Measurements from ENCODE around the gene PTPRU. TPM values are rescaled to one million over a fixed set of nuclear protein-coding genes. Genes with fewer than 3 reads are reported as not detected.

The PTPRU gene
- total RNA-seq, 1 experiment from 2014 or later = 6.8 TPM

- H3K27ac ChIP-seq (ENCODE audit: low read depth, low read length, poor library complexity, severe bottlenecking) = no peak overlapping the region
- H3K4me1 ChIP-seq (ENCODE audit: insufficient read depth, low read length, poor library complexity, severe bottlenecking) = no peaks in the 10 kb centered on the region
- no peaks in the 10 kb centered on the region for H3K27me3 ChIP-seq (replicated peaks; ENCODE audit: insufficient read depth, low read depth, low read length, poor library complexity)
- no peak for TF ChIP-seq CTCF (conservative IDR thresholded peaks at IDR 0.05; ENCODE audit: low read depth, low read length)
- ChIA-PET CTCF (no interaction called here), POLR2A (ENCODE audit: low non-redundant PET) (no interaction called here)
- DNase-seq (ENCODE audit: low spot score) = no peak
- no peak overlapping the region for H3K4me3 ChIP-seq (ENCODE audit: low read depth, low read length, poor library complexity, severe bottlenecking)
- intact Hi-C loops (cut with micrococcal nuclease; ENCODE audit: unreplicated experiment) = no loop called here
- no TSS peak for BruUV-seq (replicated peaks)
- H3K9me3 ChIP-seq (ENCODE audit: low read depth, low read length, poor library complexity, severe bottlenecking) = no peaks in the 10 kb centered on the region
- no peaks in the 10 kb centered on the region for H3K36me3 ChIP-seq (ENCODE audit: insufficient read depth, low read length, poor library complexity, severe bottlenecking)
Observed at GRCh38 chr1:29317916-29318530, 81.7 kb downstream of the PTPRU start.

- POLR2A ChIA-PET (ENCODE audit: low non-redundant PET) = no interaction called here
- no peaks in the 10 kb centered on the region for H3K4me1 ChIP-seq (ENCODE audit: insufficient read depth, low read length, poor library complexity, severe bottlenecking)
- CTCF ChIA-PET = no interaction called here
- H3K36me3 ChIP-seq (ENCODE audit: insufficient read depth, low read length, poor library complexity, severe bottlenecking) = no peaks in the 10 kb centered on the region
- no peaks in the 10 kb centered on the region for H3K9me3 ChIP-seq (ENCODE audit: low read depth, low read length, poor library complexity, severe bottlenecking)
- no TSS peak for BruUV-seq (replicated peaks)
- no peaks in the 10 kb centered on the region for H3K27me3 ChIP-seq (replicated peaks; ENCODE audit: insufficient read depth, low read depth, low read length, poor library complexity)
- no peak overlapping the region for H3K4me3 ChIP-seq (ENCODE audit: low read depth, low read length, poor library complexity, severe bottlenecking)
- TF ChIP-seq EZH2 (IDR thresholded peaks at IDR 0.05; ENCODE audit: borderline replicate concordance, low read depth, low read length, poor library complexity, severe bottlenecking) = no peak
- no peak for TF ChIP-seq CTCF (conservative IDR thresholded peaks at IDR 0.05; ENCODE audit: low read depth, low read length)
- H3K27ac ChIP-seq (ENCODE audit: low read depth, low read length, poor library complexity, severe bottlenecking) = no peak overlapping the region
- intact Hi-C loops (cut with micrococcal nuclease; ENCODE audit: unreplicated experiment) = no loop called here
- DNase-seq (ENCODE audit: low spot score) = no peak
Observed at GRCh38 chr1:29318724-29319123, 82.4 kb downstream of the PTPRU start.

- POLR2A ChIA-PET (ENCODE audit: low non-redundant PET) = no interaction called here
- intact Hi-C loops (cut with micrococcal nuclease; ENCODE audit: unreplicated experiment) = no loop called here
- no peaks in the 10 kb centered on the region for H3K4me1 ChIP-seq (ENCODE audit: insufficient read depth, low read length, poor library complexity, severe bottlenecking)
- no peak overlapping the region for H3K27ac ChIP-seq (ENCODE audit: low read depth, low read length, poor library complexity, severe bottlenecking)
- H3K36me3 ChIP-seq (ENCODE audit: insufficient read depth, low read length, poor library complexity, severe bottlenecking) = no peaks in the 10 kb centered on the region
- no peak for DNase-seq (ENCODE audit: low spot score)
- H3K4me3 ChIP-seq (ENCODE audit: low read depth, low read length, poor library complexity, severe bottlenecking) = no peak overlapping the region
- CTCF ChIA-PET = interaction anchor here (0.6 kb wide), 2 partner anchors 20 to 21 kb away, joined by 3 to 4 read pairs; no protein-coding TSS in a partner anchor
- no peaks in the 10 kb centered on the region for H3K27me3 ChIP-seq (replicated peaks; ENCODE audit: insufficient read depth, low read depth, low read length, poor library complexity)
- no peaks in the 10 kb centered on the region for H3K9me3 ChIP-seq (ENCODE audit: low read depth, low read length, poor library complexity, severe bottlenecking)
- BruUV-seq (replicated peaks) = no TSS peak
- TF ChIP-seq EZH2 (IDR thresholded peaks at IDR 0.05; ENCODE audit: borderline replicate concordance, low read depth, low read length, poor library complexity, severe bottlenecking) = no peak
- no peak for TF ChIP-seq CTCF (conservative IDR thresholded peaks at IDR 0.05; ENCODE audit: low read depth, low read length)
Observed at GRCh38 chr1:29319300-29320110, 83.2 kb downstream of the PTPRU start.

All from A673 (cell line).